HG02571 (cell line): ENCODE results near the gene CDRT4.

Experiments used
- ATAC-seq: cut with Tn5 transposase; IDR thresholded peaks from one replicate; pipeline ENCODE4 v1.9.1; 2021; ENCODE audit warnings: mild to moderate bottlenecking, moderate library complexity; ENCODE audit not compliant: unreplicated experiment

Gene CDRT4

DNA sequence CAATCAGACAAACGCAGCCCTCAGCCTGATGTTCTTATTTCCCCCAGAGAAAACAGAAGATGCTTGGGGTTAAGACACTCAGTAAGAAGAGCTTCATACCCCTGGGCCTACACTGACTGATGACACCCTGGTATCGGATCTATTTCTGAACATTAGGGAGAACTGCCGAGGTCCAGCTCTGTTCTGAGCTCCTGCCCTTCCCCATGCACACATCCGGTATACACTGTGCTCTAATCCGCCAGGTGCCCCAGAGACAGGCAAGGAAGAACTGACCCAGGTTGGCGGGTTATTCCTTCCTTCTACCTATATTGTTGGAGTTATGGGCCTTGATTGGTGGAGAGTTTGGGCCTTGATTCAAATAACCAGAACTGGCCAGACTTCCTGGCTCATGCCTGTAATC is 68.0 kb downstream of the CDRT4 start:
- no peak for ATAC-seq

GRCh38 chr17:15398736-15399331 is 68.6 kb downstream of the CDRT4 start:
- ATAC-seq: no peak

DNA sequence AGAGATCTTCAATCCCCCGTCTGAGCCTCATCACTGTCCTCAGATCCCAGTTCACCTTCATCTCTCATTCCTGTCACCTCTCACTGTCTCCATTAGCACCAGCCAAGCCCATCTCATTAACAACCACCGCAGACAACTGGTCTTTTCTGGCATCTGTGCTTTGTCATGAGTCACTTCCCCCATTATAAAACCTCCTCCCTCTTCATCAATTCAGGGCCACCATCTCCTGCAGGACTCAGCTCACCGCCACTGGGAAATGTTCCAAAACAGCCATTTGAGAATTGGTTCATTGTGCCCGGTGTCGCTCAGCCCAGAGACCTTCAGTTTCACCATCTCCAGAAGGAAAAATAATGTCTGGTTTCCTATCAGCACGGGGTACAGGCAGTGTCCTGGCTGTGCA is 69.1 kb downstream of the CDRT4 start:
- no peak for ATAC-seq

DNA sequence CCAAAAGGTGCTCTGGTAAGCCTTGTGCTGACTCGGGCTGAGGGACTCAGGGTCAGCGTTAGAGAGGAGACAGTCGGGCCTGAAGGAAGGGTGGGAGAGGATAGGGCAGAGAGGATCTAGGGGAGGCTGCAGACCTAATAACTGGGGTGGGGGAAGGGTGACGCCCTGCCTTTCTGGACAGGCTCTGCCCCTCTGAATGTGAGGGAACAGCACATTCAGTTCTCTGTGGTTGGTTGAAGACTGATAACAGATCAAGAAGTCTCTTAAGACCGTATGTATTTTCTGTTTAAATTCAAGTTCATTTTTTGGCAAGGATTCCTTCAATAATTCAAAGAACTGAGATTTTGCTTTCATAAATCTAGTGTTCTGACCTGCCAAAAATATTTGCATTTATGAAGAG is 69.8 kb downstream of the CDRT4 start:
- no peak for ATAC-seq

- ATAC-seq: no peak
Measured at GRCh38 chr17:15395091-15395490, 72.3 kb downstream of the CDRT4 start.

DNA sequence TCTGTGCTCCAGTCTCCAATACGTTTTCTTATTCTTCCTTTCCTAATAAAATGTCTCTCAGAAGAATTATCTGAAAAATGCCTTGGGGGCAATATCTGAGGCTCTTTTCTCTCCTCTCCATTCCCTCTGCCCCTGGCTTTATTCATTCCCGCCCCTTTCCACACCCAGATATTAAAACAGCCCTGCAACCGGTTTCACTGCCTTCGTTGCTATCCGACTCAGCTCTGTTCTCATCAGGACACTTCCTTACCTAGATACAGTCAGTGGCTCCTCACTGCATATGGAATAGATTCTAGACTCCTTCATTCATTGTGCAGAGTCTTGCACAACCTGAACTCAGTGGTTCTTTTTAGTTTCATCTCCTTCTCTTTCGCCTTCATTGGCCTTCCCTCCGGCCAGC is 74.0 kb downstream of the CDRT4 start:
- ATAC-seq: no peak

DNA sequence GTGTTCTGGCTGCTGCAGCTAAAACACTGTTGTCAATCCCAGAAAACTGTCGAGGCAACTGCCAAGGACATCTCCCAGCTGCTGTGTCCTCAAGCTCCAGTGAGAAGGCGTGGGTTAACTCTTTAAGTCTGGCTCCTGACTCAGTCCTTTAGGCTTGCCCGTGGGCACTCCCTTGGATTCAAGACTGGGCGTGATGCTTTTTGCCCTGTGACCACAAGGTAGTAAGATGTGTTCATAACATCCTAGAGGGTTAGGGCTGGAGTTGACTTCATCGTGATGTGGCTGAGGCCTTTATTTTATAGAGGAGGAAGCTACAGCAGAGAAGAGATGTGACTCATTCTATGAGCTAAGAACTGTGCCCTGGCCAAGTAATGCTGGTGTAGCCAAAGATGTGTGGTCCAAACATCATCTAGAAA is 75.1 kb downstream of the CDRT4 start:
- no peak for ATAC-seq

GRCh38 chr17:15388356-15389041 is 78.9 kb downstream of the CDRT4 start:
- no peak for ATAC-seq

- no peak for ATAC-seq
Measured at GRCh38 chr17:15386083-15386482, 81.3 kb downstream of the CDRT4 start.
